Caco-2 (cell line): Measurements from ENCODE around the gene TOMM40L. TPM values are rescaled to one million over a fixed set of nuclear protein-coding genes. Genes with fewer than 3 reads are reported as not detected.

Experiments used
- BruUV-seq: library from RNA; stranded (reverse); fragments of 400-500 nt; replicated peaks from 2 replicates; lab custom pipeline; 2021; lab: Mats Ljungman, UMichigan
- CTCF ChIA-PET: fragments of 300-600 bp; sonication (Branson Sonifier 250); formaldehyde crosslinking; loops from one replicate; lab custom pipeline; 2022; ENCODE audit warnings: antibody characterized with exemption; lab: Charles Lee
- POLR2A ChIA-PET: fragments of 300-600 bp; sonication (Branson Sonifier 250); formaldehyde crosslinking; loops from one replicate; lab custom pipeline; 2022; ENCODE audit warnings: antibody characterized with exemption; lab: Charles Lee
- DNase-seq, 2 experiments: peaks; one replicate each; pipeline versions ENCODE4 v3.0.0 to v3.0.0-alpha.2; 2020 to 2022
- H3K27me3 ChIP-seq: replicated peaks from 2 replicates; pipeline ENCODE4 v1.6.0; 2011; ENCODE audit warnings: low read length; ENCODE audit not compliant: control insufficient read depth, insufficient read depth
- H3K36me3 ChIP-seq: 2 replicates; pipeline ENCODE4 v1.5.1; 2011; ENCODE audit warnings: low read length; ENCODE audit not compliant: control insufficient read depth, insufficient read depth
- H3K4me1 ChIP-seq: fragments of 250-450 bp; sonication (Bioruptor Pico); 2 replicates; pipeline ENCODE4 v1.5.1; 2020; ENCODE audit warnings: mild to moderate bottlenecking
- H3K4me3 ChIP-seq: 2 replicates; pipeline ENCODE4 v1.5.1; 2011; ENCODE audit warnings: low read depth, mild to moderate bottlenecking, control low read depth, low read length
- H3K9me3 ChIP-seq: fragments of 250-450 bp; sonication (Bioruptor Pico); 2 replicates; pipeline ENCODE4 v1.5.1; 2020; ENCODE audit warnings: mild to moderate bottlenecking, moderate library complexity
- H3K27ac Mint-ChIP-seq: one replicate; pipeline ENCODE4 v1.8.0; 2022; ENCODE audit warnings: mixed read lengths; ENCODE audit not compliant: unreplicated experiment
- H3K27me3 Mint-ChIP-seq: one replicate; pipeline ENCODE4 v1.8.0; 2022; ENCODE audit warnings: mixed read lengths; ENCODE audit not compliant: insufficient read depth, unreplicated experiment
- H3K36me3 Mint-ChIP-seq: one replicate; pipeline ENCODE4 v1.8.0; 2022; ENCODE audit warnings: mild to moderate bottlenecking, mixed read lengths; ENCODE audit not compliant: insufficient read depth, unreplicated experiment
- H3K4me1 Mint-ChIP-seq: one replicate; pipeline ENCODE4 v1.8.0; 2022; ENCODE audit warnings: low read depth, mixed read lengths; ENCODE audit not compliant: unreplicated experiment
- H3K4me3 Mint-ChIP-seq: one replicate; pipeline ENCODE4 v1.8.0; 2022; ENCODE audit warnings: mild to moderate bottlenecking, moderate library complexity, mixed read lengths; ENCODE audit not compliant: unreplicated experiment
- H3K9me3 Mint-ChIP-seq: one replicate; pipeline ENCODE4 v1.8.0; 2022; ENCODE audit warnings: mixed read lengths; ENCODE audit not compliant: unreplicated experiment
- intact Hi-C: fragments of 100-400 bp; cut with micrococcal nuclease; formaldehyde crosslinking; loops from one replicate; pipeline ENCODE4 v1.10.0; 2022; ENCODE audit not compliant: unreplicated experiment
- total RNA-seq: library from RNA; stranded (reverse); gene quantifications from 2 replicates; pipeline ENCODE4 v1.2.3, GENCODE V29; 2022
- TF ChIP-seq, protein P1 (sequence below), 2 experiments: fragments of 200-600 bp in 1 of 2; IDR thresholded peaks; 1 replicate in 1 of 2; 2 replicates in 1 of 2; pipeline versions ENCODE4 v1.5.1 to v1.8.0; 2011 to 2022; ENCODE audit warnings: antibody characterized with exemption in 1 of 2, control low read depth in 1 of 2, inconsistent platforms in 1 of 2, low read depth in 1 of 2, low read length in 1 of 2, mild to moderate bottlenecking in 1 of 2, moderate library complexity in 1 of 2; ENCODE audit not compliant: insufficient read depth in 1 of 2, severe bottlenecking in 1 of 2, unreplicated experiment in 1 of 2

The TOMM40L gene
- total RNA-seq, 1 experiment from 2014 or later: 23.1 TPM

DNA sequence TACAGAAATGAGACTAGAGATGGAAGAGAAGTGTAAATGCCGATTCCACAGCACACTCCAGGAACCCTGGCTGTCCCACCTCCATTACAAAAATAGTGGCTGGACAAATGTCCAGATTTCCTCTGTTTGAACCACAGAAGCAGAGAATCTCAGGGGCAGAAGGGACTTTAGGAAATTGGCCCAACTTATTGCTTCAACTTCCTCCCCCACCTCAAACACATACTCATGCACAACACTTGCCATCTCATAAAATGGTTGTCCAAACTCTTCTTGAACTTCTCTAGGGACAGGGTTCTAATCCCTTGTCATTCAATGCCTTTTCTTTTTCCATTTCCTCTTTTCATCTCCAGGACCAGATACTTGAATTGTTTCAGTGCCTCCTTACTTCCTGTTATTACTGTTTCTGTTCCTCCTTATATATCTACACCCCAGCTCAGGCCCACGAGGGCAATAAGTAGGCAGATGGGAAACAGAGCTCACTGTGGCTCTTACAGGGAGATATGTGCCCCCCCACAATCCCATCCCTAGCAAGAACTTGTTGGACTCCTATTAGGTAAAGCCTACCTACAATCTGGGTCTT is 40.0 kb upstream of the TOMM40L start:
- Histone ChIP-seq H3K36me3 (no peaks in the 10 kb centered on the region), H3K9me3 (no peaks in the 10 kb centered on the region), H3K4me1 (no peaks in the 10 kb centered on the region), H3K4me3 (no peak overlapping the region), H3K27me3 (no peaks in the 10 kb centered on the region)
- no peak for DNase-seq
- CTCF ChIA-PET: interaction anchor here (0.7 to 1.0 kb wide), 2 partner anchors 16 to 40 kb away, joined by 3 read pairs; partner anchors contain the start of genes NDUFS2 and TOMM40L
- Mint-ChIP-seq H3K4me3 (no peak overlapping the region), H3K4me1 (peaks cover 6% of the 10 kb centered on the region), H3K27me3 (no peaks in the 10 kb centered on the region), H3K9me3 (no peaks in the 10 kb centered on the region), H3K27ac (no peak overlapping the region), H3K36me3 (no peaks in the 10 kb centered on the region)
- intact Hi-C loops: no loop called here
- POLR2A ChIA-PET: interaction anchor here (0.6 kb wide), 1 partner anchor 9 kb away, joined by 8 read pairs; no protein-coding TSS in a partner anchor
- TF ChIP-seq, protein P1, sequence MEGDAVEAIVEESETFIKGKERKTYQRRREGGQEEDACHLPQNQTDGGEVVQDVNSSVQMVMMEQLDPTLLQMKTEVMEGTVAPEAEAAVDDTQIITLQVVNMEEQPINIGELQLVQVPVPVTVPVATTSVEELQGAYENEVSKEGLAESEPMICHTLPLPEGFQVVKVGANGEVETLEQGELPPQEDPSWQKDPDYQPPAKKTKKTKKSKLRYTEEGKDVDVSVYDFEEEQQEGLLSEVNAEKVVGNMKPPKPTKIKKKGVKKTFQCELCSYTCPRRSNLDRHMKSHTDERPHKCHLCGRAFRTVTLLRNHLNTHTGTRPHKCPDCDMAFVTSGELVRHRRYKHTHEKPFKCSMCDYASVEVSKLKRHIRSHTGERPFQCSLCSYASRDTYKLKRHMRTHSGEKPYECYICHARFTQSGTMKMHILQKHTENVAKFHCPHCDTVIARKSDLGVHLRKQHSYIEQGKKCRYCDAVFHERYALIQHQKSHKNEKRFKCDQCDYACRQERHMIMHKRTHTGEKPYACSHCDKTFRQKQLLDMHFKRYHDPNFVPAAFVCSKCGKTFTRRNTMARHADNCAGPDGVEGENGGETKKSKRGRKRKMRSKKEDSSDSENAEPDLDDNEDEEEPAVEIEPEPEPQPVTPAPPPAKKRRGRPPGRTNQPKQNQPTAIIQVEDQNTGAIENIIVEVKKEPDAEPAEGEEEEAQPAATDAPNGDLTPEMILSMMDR (IDR thresholded peaks at IDR 0.05; ENCODE audit: insufficient read depth in 1 of 2, low read depth in 1 of 2, low read length in 1 of 2, severe bottlenecking in 1 of 2, unreplicated experiment in 1 of 2): no peak
- no TSS peak for BruUV-seq

DNA sequence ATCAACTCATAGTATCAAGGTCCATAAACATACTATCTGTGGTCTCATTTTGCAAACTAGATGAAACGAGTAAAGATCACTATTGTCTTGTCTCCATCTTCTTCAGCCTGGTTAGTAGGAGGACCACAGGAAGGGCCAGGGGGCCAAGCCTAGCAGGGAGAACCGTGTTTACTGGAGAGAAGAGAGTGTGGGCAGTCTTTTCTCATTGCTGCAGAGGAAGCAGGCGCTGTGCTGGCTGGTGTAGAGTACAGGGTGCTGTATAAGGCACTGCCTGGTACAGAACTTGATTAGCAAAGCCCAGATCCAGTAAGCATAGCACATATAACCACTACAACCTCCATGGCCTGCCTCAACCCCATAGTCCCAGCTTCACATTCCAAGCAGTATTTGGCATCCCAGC is 38.5 kb upstream of the TOMM40L start:
- H3K9me3 Mint-ChIP-seq: no peaks in the 10 kb centered on the region
- H3K27me3 Mint-ChIP-seq: no peaks in the 10 kb centered on the region
- no peak for DNase-seq
- H3K4me1 Mint-ChIP-seq: peaks cover 6% of the 10 kb centered on the region
- Histone ChIP-seq H3K27me3 (no peaks in the 10 kb centered on the region), H3K4me3 (no peak overlapping the region), H3K4me1 (no peaks in the 10 kb centered on the region), H3K9me3 (no peaks in the 10 kb centered on the region), H3K36me3 (no peaks in the 10 kb centered on the region)
- no peak overlapping the region for H3K4me3 Mint-ChIP-seq
- H3K27ac Mint-ChIP-seq: no peak overlapping the region
- ChIA-PET POLR2A (no interaction called here), CTCF (no interaction called here)
- no peaks in the 10 kb centered on the region for H3K36me3 Mint-ChIP-seq
- no TSS peak for BruUV-seq
- TF ChIP-seq, protein P1 (IDR thresholded peaks at IDR 0.05; ENCODE audit: insufficient read depth in 1 of 2, low read depth in 1 of 2, low read length in 1 of 2, severe bottlenecking in 1 of 2, unreplicated experiment in 1 of 2): no peak
- intact Hi-C loops: no loop called here

DNA sequence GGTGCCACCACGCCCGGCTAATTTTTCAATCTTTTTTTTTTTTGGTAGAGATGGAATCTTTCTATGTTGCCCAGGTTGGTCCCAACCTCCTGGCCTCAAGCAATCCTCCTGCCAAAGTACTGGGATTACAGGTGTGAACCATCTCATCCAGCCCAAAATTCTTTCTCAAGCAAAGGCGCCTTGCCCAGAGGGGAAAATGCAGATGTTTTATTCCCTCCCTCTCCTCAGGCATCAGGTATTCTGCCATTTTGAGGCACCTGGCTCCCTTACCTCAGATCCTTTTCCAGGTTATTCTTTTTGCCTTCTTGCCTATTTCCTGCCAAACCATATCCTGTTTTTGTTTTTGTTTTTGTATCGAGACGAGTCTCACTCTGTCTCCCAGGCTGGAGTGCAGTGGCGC is 37.5 kb upstream of the TOMM40L start:
- Histone ChIP-seq H3K36me3 (no peaks in the 10 kb centered on the region), H3K27me3 (no peaks in the 10 kb centered on the region), H3K4me3 (no peak overlapping the region), H3K9me3 (no peaks in the 10 kb centered on the region), H3K4me1 (no peaks in the 10 kb centered on the region)
- ChIA-PET POLR2A (no interaction called here), CTCF (no interaction called here)
- H3K9me3 Mint-ChIP-seq: no peaks in the 10 kb centered on the region
- H3K4me1 Mint-ChIP-seq: peaks cover 6% of the 10 kb centered on the region
- H3K27ac Mint-ChIP-seq: no peak overlapping the region
- no peaks in the 10 kb centered on the region for H3K27me3 Mint-ChIP-seq
- H3K4me3 Mint-ChIP-seq: no peak overlapping the region
- no TSS peak for BruUV-seq
- intact Hi-C loops: no loop called here
- no peaks in the 10 kb centered on the region for H3K36me3 Mint-ChIP-seq
- TF ChIP-seq, protein P1 (IDR thresholded peaks at IDR 0.05; ENCODE audit: insufficient read depth in 1 of 2, low read depth in 1 of 2, low read length in 1 of 2, severe bottlenecking in 1 of 2, unreplicated experiment in 1 of 2): no peak
- DNase-seq: no peak
